GM12875 (cell line): ENCODE results near the gene SMAD9.

Source experiments
- H3K4me3 ChIP-seq: one replicate; pipeline ENCODE4 v1.5.1; 2011; ENCODE audit warnings: low read depth, low read length, control low read depth
- TF ChIP-seq, protein P1 (sequence below): IDR thresholded peaks from 2 replicates; pipeline ENCODE4 v1.5.1; 2011; ENCODE audit warnings: low read depth, mild to moderate bottlenecking, control low read depth, inconsistent platforms, low read length, moderate library complexity, borderline replicate concordance; ENCODE audit not compliant: insufficient read depth

Gene SMAD9

DNA sequence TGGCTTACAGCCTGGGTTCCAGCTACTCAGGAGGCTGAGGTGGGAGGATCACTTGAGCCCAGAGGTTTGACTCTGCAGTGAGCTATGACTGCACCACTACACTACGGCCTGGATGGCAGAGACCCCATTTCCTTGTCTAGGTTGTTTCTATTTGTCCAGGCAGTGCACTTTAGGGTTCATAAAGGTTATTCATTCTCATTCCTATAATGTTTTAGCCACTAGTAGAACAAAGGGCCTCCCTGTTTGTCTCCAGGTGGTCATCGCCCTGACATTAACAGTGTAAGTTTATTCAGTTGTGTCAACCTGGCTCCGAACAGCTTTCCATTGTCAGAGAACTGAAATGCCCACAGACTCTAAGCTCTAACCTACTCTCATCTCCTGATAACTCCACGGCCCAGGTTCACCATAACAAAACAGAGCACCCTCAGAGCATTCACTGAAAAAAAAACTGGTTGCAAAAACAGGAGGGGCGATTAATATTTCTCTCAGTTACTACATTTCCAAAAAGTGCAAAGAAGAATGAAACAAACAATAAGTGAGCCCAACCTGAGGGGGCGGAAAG, 37.1 kb downstream of the SMAD9 start:
- no peak overlapping the region for H3K4me3 ChIP-seq
- TF ChIP-seq, protein P1, sequence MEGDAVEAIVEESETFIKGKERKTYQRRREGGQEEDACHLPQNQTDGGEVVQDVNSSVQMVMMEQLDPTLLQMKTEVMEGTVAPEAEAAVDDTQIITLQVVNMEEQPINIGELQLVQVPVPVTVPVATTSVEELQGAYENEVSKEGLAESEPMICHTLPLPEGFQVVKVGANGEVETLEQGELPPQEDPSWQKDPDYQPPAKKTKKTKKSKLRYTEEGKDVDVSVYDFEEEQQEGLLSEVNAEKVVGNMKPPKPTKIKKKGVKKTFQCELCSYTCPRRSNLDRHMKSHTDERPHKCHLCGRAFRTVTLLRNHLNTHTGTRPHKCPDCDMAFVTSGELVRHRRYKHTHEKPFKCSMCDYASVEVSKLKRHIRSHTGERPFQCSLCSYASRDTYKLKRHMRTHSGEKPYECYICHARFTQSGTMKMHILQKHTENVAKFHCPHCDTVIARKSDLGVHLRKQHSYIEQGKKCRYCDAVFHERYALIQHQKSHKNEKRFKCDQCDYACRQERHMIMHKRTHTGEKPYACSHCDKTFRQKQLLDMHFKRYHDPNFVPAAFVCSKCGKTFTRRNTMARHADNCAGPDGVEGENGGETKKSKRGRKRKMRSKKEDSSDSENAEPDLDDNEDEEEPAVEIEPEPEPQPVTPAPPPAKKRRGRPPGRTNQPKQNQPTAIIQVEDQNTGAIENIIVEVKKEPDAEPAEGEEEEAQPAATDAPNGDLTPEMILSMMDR, result no peak

DNA sequence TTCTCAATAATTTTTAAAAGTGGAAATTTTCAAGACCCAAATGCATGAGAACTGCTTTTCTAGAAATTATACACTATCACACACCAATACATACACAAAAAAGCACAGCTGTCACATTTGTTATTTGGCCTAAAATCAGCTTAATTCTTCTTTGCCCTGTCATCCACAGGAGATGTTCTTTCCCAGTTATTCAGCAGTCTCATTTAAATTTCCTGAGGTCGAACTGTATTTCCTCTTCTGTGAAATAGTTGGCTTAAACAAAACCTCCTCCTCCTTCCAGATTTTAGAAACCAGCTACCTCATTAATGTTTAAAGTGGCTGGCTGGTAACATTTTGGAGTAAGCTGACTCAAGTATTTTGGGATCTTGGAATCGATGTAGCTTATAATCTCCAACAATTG, 39.1 kb downstream of the SMAD9 start:
- H3K4me3 ChIP-seq, result no peak overlapping the region
- TF ChIP-seq, protein P1, result no peak

DNA sequence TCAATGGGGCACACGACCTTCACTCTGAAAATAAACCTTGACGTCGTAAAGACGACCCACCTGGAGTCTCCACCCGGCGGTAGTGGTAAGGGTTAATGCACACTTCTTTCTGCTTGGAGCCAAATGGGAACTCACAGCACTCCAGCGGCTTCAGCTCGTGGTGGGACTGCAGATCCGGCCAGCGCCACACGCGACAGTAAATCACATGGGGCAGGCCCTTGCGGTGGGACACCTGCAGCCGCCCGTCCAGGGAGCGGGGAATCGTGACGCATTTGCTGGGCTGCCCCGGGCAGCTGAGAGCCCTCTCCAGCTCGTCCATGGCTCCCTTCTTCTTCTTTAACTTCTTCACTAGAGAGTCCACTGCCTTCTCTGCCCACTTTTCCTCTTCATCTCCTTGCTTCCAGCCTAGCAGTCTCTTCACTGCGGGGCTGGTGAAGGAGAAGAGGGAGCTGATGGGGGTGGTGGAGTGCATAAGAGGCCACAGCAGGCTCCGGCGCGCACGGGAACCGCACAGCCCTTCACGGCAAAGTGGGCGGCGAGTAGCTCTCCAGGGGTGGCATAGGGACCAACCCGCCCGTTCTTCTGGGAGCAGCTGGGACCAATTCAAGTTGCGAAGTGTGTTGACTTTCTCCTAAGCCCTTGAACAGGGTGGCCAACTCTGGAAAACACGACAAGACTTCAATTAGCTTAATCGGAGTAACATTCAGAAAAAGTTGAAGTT, 40.7 kb downstream of the SMAD9 start:
- H3K4me3 ChIP-seq, result no peak overlapping the region
- TF ChIP-seq, protein P1, result no peak

DNA sequence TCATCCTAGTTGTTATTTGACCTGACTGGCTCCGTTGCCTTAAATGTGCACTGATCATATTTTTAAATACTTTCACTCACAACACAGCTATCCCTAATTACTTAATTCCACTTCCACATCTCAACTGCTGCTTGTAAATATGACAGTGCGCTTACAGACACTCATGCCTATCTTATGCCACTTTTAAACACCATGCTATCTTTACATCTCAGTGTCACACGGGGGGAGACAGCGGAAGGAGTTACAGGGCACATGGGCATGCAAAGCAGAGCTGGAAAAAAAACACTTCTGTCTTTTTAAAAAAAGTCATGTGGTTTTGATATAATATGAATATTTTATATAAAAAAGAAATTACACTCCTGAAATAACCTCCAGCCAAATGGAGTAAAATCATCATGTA, 44.1 kb downstream of the SMAD9 start:
- no peak overlapping the region for H3K4me3 ChIP-seq
- TF ChIP-seq, protein P1, result no peak

DNA sequence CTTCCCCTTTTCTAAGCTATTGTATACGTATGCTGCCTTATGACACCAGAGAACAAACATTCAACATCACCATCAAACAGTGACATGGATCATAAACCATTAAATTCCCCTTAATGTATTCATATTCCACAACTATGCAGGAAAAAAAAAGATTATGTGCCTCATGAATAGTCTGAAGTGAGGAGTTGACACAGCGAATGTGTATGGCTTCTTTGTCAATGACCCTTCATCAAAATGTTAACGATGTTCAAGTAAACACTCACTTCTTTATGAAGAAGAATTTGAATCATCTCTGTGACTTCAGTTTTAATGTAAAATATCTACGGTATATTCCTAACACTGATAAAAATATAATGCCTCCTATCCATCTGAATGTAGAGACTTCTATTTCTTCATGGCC, 44.6 kb downstream of the SMAD9 start:
- TF ChIP-seq, protein P1, result no peak
- H3K4me3 ChIP-seq, result no peak overlapping the region

DNA sequence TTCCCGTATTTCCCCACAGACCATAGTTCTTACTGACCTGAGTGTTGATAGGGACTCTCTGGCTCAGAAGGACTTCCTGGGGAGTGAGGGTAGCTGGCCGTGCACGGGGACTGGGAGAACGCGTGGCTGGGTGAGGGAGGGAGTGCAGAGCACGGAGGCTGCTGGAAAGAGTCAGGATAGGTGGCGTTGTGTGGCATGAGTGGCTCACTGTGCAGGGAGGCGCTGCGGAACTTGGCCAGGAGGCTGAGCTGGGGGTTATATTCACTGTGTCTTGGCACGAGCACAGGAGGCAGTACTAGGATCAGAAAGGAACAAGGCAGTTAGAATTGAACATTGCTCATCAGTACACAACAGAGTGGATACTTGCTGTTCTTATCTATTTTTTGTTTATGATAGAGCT, 47.4 kb downstream of the SMAD9 start:
- no peak overlapping the region for H3K4me3 ChIP-seq
- TF ChIP-seq, protein P1, result no peak

DNA sequence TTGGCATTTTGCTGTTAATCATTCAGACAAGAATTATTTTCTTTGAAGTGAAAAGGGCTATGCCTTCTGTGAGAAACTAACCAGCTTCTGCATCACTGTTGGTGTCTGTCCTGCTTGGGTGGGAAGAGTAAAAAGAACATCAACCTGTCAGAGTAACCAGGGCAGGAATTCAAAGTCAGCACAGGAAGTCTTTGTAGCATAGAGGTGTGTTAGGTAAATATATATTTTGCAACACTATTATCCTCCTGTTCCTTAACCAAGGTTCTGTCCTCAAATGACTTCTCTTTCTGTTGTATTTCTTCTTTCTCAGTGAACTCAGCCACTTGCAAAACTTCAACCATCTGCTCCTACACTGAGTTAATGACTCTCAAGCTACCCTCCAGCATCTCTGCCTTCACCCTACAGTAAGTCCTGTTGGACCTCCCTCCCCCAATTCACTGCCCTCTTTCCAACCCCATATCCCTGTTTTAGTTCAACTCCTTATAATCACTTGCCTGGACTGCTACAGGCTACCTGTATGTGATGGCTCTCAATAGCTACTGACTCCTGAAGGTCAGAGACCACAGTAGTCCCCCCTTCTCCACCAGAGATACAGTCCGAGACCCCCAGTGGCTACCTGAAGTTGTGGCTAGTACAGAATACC, 49.9 kb downstream of the SMAD9 start:
- TF ChIP-seq, protein P1, result no peak
- H3K4me3 ChIP-seq, result no peak overlapping the region
